GM12873 (cell line): ENCODE data around the gene ARMH1.

Experiments used
- TF ChIP-seq, protein P1 (sequence below): IDR thresholded peaks from 2 replicates; pipeline ENCODE4 v1.5.1; 2012; ENCODE audit warnings: low read depth, mild to moderate bottlenecking, moderate library complexity, low read length, control low read depth; ENCODE audit not compliant: insufficient read depth; ENCODE audit errors: missing control alignments

The ARMH1 gene

DNA sequence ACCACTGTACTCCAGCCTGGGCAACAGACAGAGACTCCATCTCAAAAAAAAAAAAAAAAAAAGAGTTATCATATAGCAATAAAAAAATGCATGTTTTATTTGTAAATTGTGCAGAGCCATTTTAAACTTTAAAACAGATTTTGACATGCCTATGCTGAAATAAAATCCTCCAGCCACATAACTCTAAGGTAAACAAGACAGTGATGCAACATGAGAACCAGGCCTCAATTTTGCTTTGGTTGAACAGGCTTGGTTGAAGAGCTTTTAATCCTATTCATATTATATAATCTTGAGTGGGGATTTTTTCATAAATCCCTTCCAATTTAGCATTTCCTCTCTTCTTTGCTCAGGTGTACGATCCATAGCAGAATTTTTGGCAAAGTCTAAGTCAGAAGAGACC lies 26.1 kb downstream of the ARMH1 start:
- TF ChIP-seq, protein P1, sequence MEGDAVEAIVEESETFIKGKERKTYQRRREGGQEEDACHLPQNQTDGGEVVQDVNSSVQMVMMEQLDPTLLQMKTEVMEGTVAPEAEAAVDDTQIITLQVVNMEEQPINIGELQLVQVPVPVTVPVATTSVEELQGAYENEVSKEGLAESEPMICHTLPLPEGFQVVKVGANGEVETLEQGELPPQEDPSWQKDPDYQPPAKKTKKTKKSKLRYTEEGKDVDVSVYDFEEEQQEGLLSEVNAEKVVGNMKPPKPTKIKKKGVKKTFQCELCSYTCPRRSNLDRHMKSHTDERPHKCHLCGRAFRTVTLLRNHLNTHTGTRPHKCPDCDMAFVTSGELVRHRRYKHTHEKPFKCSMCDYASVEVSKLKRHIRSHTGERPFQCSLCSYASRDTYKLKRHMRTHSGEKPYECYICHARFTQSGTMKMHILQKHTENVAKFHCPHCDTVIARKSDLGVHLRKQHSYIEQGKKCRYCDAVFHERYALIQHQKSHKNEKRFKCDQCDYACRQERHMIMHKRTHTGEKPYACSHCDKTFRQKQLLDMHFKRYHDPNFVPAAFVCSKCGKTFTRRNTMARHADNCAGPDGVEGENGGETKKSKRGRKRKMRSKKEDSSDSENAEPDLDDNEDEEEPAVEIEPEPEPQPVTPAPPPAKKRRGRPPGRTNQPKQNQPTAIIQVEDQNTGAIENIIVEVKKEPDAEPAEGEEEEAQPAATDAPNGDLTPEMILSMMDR = no peak

- TF ChIP-seq, protein P1 = no peak
Observed at GRCh38 chr1:44701141-44701573, 26.6 kb downstream of the ARMH1 start.

DNA sequence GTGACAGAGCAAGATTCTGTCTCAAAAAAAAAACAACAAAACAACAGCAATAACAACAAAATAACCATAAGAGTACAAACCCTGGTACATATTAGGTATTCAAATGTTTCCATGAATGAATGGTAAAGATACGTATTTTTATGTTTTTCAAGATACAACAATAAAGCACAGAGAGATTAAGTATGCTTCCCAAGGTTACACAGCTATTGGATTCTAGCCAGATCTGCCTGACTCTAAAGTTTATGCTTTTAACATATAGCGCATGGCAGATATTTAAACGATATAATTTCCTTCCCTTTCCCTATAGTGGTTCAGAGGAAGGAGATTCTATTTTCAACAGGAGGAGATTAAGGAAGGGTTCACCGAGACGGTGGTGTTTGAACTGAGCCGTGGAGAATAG lies 31.0 kb downstream of the ARMH1 start:
- TF ChIP-seq, protein P1 = no peak

DNA sequence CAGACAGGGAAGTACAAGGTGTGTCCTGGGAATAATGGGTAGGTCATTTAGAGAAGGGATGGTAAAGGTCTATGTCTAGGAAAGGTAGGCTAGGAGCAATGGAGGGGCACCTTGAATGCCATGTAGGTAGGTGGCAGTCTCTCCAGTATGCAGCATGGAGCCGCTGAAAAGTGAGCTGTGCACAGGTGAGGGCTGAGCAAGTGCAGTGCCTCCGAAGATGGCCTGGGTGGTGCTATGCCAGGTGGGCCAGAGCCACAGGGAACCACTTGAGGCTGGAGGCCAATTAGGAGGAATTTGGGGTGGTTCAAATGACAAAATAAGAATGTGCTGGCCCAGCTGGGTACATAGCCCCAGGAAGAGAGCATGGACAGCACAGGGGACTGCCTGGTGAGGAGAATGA lies 31.4 kb downstream of the ARMH1 start:
- TF ChIP-seq, protein P1 = no peak

DNA sequence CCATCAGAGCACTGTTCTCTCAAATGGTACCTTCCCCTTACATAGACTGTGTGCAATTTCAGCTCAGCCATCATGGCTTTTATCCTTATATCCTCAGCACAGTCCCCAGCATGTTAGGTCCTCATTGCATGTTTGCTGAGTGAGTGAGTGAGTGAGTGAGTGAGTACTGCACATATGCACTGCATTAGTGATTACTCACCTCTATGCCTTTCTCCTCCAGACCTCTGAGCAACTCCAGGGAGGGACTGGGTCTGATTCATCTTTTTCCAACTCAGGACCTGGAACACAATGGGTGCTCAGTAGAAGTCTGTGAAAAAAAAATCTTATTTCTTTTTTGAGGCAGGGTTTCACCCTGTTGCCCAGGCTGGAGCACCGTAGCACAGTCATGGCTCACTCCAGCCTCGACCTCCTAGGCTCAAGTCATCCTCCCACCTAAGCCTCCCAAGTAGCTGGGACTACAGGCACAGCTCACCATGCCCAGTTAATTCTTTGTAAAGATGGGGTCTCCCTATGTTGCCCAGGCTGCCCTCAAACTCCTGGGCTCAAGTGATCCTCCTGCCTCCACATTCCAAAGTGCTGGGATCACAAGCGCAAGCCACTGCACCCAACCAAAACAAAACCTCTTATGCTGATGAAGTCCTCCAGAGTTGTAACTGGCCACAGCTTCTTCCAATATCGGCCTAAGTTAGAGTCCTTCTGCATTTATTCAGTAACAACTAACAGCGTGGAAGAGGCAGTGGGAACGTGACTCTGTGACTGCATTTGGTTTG lies 32.8 kb downstream of the ARMH1 start:
- TF ChIP-seq, protein P1 = no peak

GRCh38 chr1:44707959-44708831 lies 33.7 kb downstream of the ARMH1 start:
- TF ChIP-seq, protein P1 = peak; percentile 65

DNA sequence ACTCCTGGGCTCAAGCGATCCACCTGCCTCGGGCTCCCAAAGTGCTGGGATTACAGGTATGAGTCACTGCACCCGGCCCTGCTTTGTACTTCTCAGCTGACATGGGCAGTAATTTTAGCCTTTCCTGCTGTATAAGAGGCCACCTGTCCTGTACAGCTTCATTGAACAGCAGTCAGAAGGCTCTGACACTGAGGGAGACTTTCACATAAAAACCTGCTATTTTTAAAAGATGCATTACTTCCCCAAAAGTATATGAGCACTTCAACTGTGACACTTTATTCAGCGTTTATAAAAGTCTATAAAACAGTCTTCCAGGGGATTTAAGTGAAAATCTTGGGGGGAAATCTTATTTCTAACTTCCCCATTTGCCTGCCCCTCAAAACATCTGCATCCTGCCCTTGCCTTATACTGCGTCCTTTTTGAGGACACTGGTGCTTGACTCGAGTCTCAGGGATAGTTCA lies 38.8 kb downstream of the ARMH1 start:
- TF ChIP-seq, protein P1 = no peak
